Stomach (tissue), 9 donors: ENCODE measurements around the gene KRT1. TPM values are rescaled to one million over a fixed set of nuclear protein-coding genes. Genes with fewer than 3 reads are reported as not detected.

ENCODE experiments used
- DNase-seq, 2 donors: peaks; one replicate each; pipeline versions ENCODE4 v3.0.0 to v3.0.0-alpha.2; 2013 to 2019
- H3K27ac ChIP-seq, 5 donors: fragments of 200-600 bp in 4 of 5; sonication (generic) in 4 of 5; one replicate each; pipeline ENCODE4 v1.5.1; 2013 to 2019; ENCODE audit warnings: mild to moderate bottlenecking in 1 of 5, moderate library complexity in 1 of 5
- H3K27me3 ChIP-seq, 3 donors: fragments of 200-600 bp; sonication (generic); one replicate each; pipeline ENCODE4 v1.5.1; 2017 to 2019; ENCODE audit warnings: mixed run types in 1 of 3
- H3K36me3 ChIP-seq, 4 donors: fragments of 200-600 bp; sonication (generic); 1 replicate in 3 of 4; 2 replicates in 1 of 4; pipeline ENCODE4 v1.5.1; 2016 to 2019
- H3K4me1 ChIP-seq, 4 donors: fragments of 200-600 bp; sonication (generic); one replicate each; pipeline ENCODE4 v1.5.1; 2016 to 2019
- H3K4me3 ChIP-seq, 4 donors: fragments of 200-600 bp; sonication (generic) in 3 of 4; one replicate each; pipeline ENCODE4 v1.5.1; 2016 to 2019; ENCODE audit warnings: mild to moderate bottlenecking in 1 of 4
- H3K9me3 ChIP-seq, 4 donors: fragments of 200-600 bp; sonication (generic); one replicate each; pipeline ENCODE4 v1.5.1; 2016 to 2019
- EP300 ChIP-seq: sonication (generic); formaldehyde crosslinking; IDR thresholded peaks from one replicate; pipeline ENCODE4 v1.6.1; 2017; ENCODE audit warnings: antibody characterized with exemption
- POLR2A ChIP-seq, 4 donors: fragments of 450-650 bp; IDR thresholded peaks; one replicate each; pipeline ENCODE4 v1.6.1; 2016; ENCODE audit warnings: antibody characterized with exemption in 4 of 4, control low read depth in 2 of 4, mild to moderate bottlenecking in 1 of 4, moderate library complexity in 1 of 4
- POLR2AphosphoS5 ChIP-seq, 3 donors: sonication (generic); formaldehyde crosslinking; IDR thresholded peaks; one replicate each; pipeline ENCODE4 v1.6.1; 2016; ENCODE audit warnings: antibody characterized with exemption in 3 of 3
- WGBS, 5 donors: extraction: QIAGEN DNeasy Blood & Tissue Kit in 3 of 5; methylation state at CpG; one replicate each; pipeline versions ENCODE4 v1.1.5 to v1.1.7; 2013 to 2018; 5-methylcytosine and 5-hydroxymethylcytosine counted together
- intact Hi-C: fragments of 100-400 bp; cut with DNase I; formaldehyde crosslinking; loops from one replicate; pipeline ENCODE4 v1.15.1; 2023; ENCODE audit warnings: low total_unique reads
- polyA plus RNA-seq, 3 donors: library from polyadenylated mRNA; stranded (reverse); fragments of 200-250 nt; gene quantifications; one replicate each; pipeline ENCODE4 v1.2.3, GENCODE V29; 2013
- total RNA-seq, 5 donors: library from RNA; depleted of rRNA; stranded (reverse); fragments of >200 nt; gene quantifications; one replicate each; pipeline versions ENCODE4 v1.1.0 to v1.2.3, GENCODE V29; 2014 to 2016
- TF ChIP-seq, protein P1 (sequence below), 7 experiments: fragments of 450-650 bp in 4 of 7; fragments of 200-600 bp in 3 of 7; sonication (generic) in 3 of 7; IDR thresholded peaks; one replicate each; pipeline ENCODE4 v1.5.1; 2016 to 2019; ENCODE audit warnings: antibody characterized with exemption in 7 of 7, control low read depth in 2 of 7, mild to moderate bottlenecking in 1 of 7
- donor health status: healthy with polysubstance abuse.
- donor health status: Bipolar disorder and iron deficiency.
- donor health status: healthy.

The KRT1 gene
- total and polyA plus RNA-seq, 8 donors, result 0.37 to 27.8 (median 7.6) TPM; not detected in 5

DNA sequence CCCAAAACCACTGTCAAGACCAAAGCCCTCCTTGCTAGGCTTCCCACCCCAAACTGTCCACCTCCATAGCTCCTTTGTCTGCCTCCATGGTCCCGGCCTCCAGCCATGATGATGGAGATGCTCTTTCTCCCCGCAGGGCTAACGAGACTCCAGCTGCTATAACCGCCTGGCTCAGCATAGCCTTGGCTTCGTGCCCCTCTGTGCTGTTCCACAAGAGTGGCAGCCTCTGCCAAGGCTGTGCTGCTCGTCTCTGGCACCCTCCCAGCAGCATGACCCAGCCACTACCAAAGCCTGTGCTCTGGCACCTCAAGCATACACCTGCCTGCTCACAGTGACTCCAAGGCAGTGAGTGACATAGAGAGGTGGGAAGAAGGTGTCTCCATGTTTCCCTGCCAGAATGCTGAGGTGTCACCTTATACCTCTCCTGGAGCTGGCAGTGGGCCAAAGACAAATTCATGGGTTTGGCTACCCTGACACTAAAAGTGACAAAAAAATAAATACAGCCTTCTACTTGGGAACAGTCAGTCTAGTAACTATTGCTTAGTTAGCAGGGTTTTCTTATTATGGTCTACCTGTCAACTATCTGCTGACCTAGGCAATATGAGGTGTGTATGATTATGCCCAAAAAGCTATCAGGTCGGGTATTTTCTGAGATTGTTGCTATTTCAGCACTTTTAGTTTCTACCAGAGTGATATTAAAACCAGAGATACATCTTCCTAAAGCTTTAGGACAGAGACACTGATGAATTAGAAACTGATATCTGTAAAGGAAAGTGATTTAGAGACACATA, 45.7 kb downstream of the KRT1 start:
- peak in 1 of 2 donors; percentile 73 for DNase-seq
- H3K9me3 ChIP-seq, result no peaks in the 10 kb centered on the region
- H3K4me1 ChIP-seq, result peaks cover 0 to 13% (median 0%) of the 10 kb centered on the region in 4 donors
- TF ChIP-seq EP300 (no peak), POLR2A (IDR thresholded peaks at IDR 0.05) (no peak), POLR2AphosphoS5 (IDR thresholded peaks at IDR 0.05) (no peak)
- TF ChIP-seq, protein P1, sequence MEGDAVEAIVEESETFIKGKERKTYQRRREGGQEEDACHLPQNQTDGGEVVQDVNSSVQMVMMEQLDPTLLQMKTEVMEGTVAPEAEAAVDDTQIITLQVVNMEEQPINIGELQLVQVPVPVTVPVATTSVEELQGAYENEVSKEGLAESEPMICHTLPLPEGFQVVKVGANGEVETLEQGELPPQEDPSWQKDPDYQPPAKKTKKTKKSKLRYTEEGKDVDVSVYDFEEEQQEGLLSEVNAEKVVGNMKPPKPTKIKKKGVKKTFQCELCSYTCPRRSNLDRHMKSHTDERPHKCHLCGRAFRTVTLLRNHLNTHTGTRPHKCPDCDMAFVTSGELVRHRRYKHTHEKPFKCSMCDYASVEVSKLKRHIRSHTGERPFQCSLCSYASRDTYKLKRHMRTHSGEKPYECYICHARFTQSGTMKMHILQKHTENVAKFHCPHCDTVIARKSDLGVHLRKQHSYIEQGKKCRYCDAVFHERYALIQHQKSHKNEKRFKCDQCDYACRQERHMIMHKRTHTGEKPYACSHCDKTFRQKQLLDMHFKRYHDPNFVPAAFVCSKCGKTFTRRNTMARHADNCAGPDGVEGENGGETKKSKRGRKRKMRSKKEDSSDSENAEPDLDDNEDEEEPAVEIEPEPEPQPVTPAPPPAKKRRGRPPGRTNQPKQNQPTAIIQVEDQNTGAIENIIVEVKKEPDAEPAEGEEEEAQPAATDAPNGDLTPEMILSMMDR (IDR thresholded peaks at IDR 0.05), result no peak
- no peak overlapping the region for H3K4me3 ChIP-seq
- no peaks in the 10 kb centered on the region for H3K36me3 ChIP-seq
- no peaks in the 10 kb centered on the region for H3K27me3 ChIP-seq
- intact Hi-C loops, result no loop called here
- WGBS, 5 donors, result 35 to 54% (median 41%) methylated on average over 6 to 7 of the region's 7 CpGs
- H3K27ac ChIP-seq, result no peak overlapping the region

DNA sequence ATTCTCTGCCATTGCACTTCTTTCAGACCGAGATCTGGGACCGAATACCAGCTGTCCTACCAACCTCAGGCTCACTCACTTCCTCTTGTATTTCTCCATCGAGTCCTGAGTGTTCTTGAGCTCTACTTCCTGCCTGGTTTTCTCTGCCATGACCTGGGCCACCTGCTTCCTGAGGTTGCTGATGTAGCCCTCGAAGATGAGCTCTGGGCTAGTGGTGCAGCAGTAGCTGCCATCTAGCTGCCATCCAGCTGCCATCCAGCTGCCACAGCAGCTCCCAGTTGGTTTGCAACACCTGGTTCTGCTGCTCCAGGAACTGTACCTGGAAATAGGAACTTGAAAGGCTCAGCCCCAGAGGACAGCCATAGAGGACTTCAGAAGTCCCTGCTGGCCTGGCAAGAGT, 46.8 kb downstream of the KRT1 start:
- Histone ChIP-seq H3K27me3 (no peaks in the 10 kb centered on the region), H3K9me3 (no peaks in the 10 kb centered on the region), H3K27ac (no peak overlapping the region), H3K4me1 (peaks cover 0 to 13% (median 0%) of the 10 kb centered on the region in 4 donors), H3K36me3 (no peaks in the 10 kb centered on the region), H3K4me3 (no peak overlapping the region)
- peak in 1 of 2 donors; percentile 34 for DNase-seq
- WGBS, 5 donors, result 46 to 66% (median 62%) methylated on average over 4 of the region's 4 CpGs
- intact Hi-C loops, result no loop called here
- TF ChIP-seq, protein P1 (IDR thresholded peaks at IDR 0.05), result no peak
- TF ChIP-seq POLR2AphosphoS5 (IDR thresholded peaks at IDR 0.05) (no peak), POLR2A (IDR thresholded peaks at IDR 0.05) (no peak), EP300 (no peak)

DNA sequence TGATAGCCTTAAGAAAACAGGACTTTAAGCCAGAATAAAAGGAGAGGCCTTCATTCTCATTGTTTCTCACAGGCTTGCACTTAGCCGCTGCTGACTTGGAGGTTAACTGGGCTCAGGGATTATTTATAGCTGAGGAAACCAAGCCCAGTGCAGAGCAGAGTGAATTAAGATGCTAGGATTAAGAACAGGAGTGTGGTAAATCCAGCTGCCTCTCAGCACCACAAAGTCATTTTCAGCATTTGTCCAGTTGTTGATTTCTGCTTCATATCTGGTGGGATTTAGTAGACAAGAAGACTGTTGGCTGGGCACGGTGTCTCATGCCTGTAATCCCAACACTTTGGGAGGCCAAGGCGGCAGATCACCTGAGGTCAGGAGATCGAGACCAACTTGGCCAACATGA, 47.6 kb downstream of the KRT1 start:
- DNase-seq, result no peak
- Histone ChIP-seq H3K27ac (no peak overlapping the region), H3K9me3 (no peaks in the 10 kb centered on the region), H3K27me3 (no peaks in the 10 kb centered on the region), H3K4me3 (no peak overlapping the region), H3K36me3 (no peaks in the 10 kb centered on the region), H3K4me1 (peaks cover 0 to 13% (median 0%) of the 10 kb centered on the region in 4 donors)
- intact Hi-C loops, result no loop called here
- TF ChIP-seq POLR2A (IDR thresholded peaks at IDR 0.05) (no peak), POLR2AphosphoS5 (IDR thresholded peaks at IDR 0.05) (no peak), EP300 (no peak)
- TF ChIP-seq, protein P1 (IDR thresholded peaks at IDR 0.05), result no peak
- 45 to 78% (median 78%) methylated on average over 4 of the region's 4 CpGs for WGBS, 5 donors

DNA sequence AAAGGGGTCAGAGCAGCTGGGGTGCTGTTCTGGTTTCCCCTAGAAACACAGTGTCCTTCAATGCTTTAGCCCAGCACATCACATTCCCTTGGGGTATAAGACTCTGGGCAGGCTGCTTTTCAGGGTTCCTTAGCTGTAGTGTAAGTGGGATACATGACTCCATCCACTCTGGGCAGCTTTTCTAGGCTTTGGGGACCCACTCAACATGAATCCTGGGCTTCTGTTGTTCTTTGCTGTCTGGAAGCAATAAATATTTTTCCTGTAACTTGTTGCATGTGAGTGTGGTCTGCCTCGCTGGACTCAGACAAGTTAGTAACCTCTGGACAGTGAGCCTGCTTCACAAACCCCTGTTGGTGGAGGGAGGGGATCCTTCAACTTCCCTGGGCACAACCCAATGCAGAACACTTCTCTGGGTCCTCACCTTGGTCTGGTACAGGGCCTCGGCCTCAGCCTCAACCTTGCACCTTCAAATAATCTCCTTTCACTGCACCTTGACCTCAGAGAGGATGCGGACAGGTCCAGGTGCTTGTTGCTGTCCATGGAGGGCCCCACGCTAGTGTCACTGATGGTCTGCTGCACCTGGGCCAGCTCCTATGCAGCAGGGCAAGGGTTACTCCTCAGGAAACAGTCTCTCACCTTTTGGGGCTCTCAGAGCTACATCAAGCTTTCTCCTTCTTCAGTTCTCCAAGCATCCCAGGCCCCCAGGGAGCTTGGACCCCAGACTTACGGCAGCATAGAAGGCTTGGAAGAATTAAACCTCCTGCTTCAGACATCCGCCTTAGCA, 48.3 kb downstream of the KRT1 start:
- no peak overlapping the region for H3K27ac ChIP-seq
- H3K36me3 ChIP-seq, result no peaks in the 10 kb centered on the region
- TF ChIP-seq POLR2AphosphoS5 (IDR thresholded peaks at IDR 0.05), result no peak
- TF ChIP-seq, protein P1 (IDR thresholded peaks at IDR 0.05), result no peak
- no peak for TF ChIP-seq EP300
- TF ChIP-seq POLR2A (IDR thresholded peaks at IDR 0.05), result no peak
- peaks cover 0 to 13% (median 0%) of the 10 kb centered on the region in 4 donors for H3K4me1 ChIP-seq
- no peak for DNase-seq
- intact Hi-C loops, result no loop called here
- no peaks in the 10 kb centered on the region for H3K27me3 ChIP-seq
- no peak overlapping the region for H3K4me3 ChIP-seq
- no peaks in the 10 kb centered on the region for H3K9me3 ChIP-seq
- 77 to 83% (median 79%) methylated on average over 6 of the region's 6 CpGs for WGBS, 5 donors
